ENCODE measurements around the gene CERT1. TPM values are rescaled to one million over a fixed set of nuclear protein-coding genes. Genes with fewer than 3 reads are reported as not detected.
"Not testable (repeated sequence)": the region's sequence is repeated elsewhere in the genome, so short reads cannot be mapped to it uniquely, and the experiment has no call there.

The CERT1 gene
- total RNA-seq, 1 experiment from 2014 or later = 17.6 TPM

GRCh38 chr5:75509956-75510355, 1.5 kb downstream of the CERT1 start:
- no TSS peak for BruUV-seq (replicated peaks)
- Histone ChIP-seq H3K4me3 (peak overlapping the region; percentile 83), H3K9me2 (ENCODE audit: insufficient read depth) (no peaks in the 10 kb centered on the region), H2AFZ (peak overlapping the region; percentile 97; the same call in 1 of the 2 replicates), H3K79me2 (ENCODE audit: low read depth) (peaks cover 76% of the 10 kb centered on the region), H3F3A (ENCODE audit: insufficient read depth, low read depth) (0 out of 2 replicates have a peak, but pooled peaks cover 1% of the 10 kb centered on the region), H3K36me3 (ENCODE audit: low read depth) (0 out of 2 replicates have a peak, but pooled peaks cover 3% of the 10 kb centered on the region), H3K4me2 (peak overlapping the region; percentile 75), H4K20me1 (ENCODE audit: insufficient read depth) (0 out of 2 replicates have a peak, but pooled peaks cover 2% of the 10 kb centered on the region), H3K27ac (no peak overlapping the region), H3K4me1 (replicated peaks; ENCODE audit: insufficient read depth) (peaks cover 22% of the 10 kb centered on the region), H3K27me3 (ENCODE audit: insufficient read depth, low read depth) (no peaks in the 10 kb centered on the region), H3K9me3 (ENCODE audit: insufficient read depth, low read depth) (no peaks in the 10 kb centered on the region)
- intact Hi-C loops (cut with micrococcal nuclease; ENCODE audit: unreplicated experiment) = loop anchor here (5.0 kb wide), 3 partner anchors 57 to 167 kb away; no protein-coding TSS in a partner anchor
- DNase-seq = no peak
- ChIA-PET CTCF (no interaction called here), POLR2A (ENCODE audit: unreplicated experiment) (interaction anchor here (0.6 to 0.7 kb wide), 3 partner anchors 39 to 184 kb away, joined by 4 to 6 read pairs (median 4); no protein-coding TSS in a partner anchor)
- no peak for TF ChIP-seq EZH2 (IDR thresholded peaks at IDR 0.05; ENCODE audit: low read depth)

- H3K4me2 ChIP-seq = peak overlapping the region; percentile 75
- no peak overlapping the region for H3K27ac ChIP-seq
- peaks cover 7% of the 10 kb centered on the region; the same call in 1 of the 2 replicates for H3K36me3 ChIP-seq (ENCODE audit: low read depth)
- no peaks in the 10 kb centered on the region for H3K27me3 ChIP-seq (ENCODE audit: insufficient read depth, low read depth)
- H3K79me2 ChIP-seq (ENCODE audit: low read depth) = peaks cover 76% of the 10 kb centered on the region
- ChIA-PET CTCF (interaction anchor here (0.6 kb wide), 1 partner anchor 86 kb away, joined by 3 read pairs; no protein-coding TSS in a partner anchor), POLR2A (ENCODE audit: unreplicated experiment) (interaction anchor here (0.6 to 0.7 kb wide), 2 partner anchors 144 to 183 kb away, joined by 4 to 6 read pairs; no protein-coding TSS in a partner anchor)
- H3K9me2 ChIP-seq (ENCODE audit: insufficient read depth) = no peaks in the 10 kb centered on the region
- BruUV-seq (replicated peaks) = no TSS peak
- TF ChIP-seq CTCF (conservative IDR thresholded peaks at IDR 0.05) (no peak), EZH2 (IDR thresholded peaks at IDR 0.05; ENCODE audit: low read depth) (no peak)
- intact Hi-C loops (cut with micrococcal nuclease; ENCODE audit: unreplicated experiment) = no loop called here
- H3K4me3 ChIP-seq = peak overlapping the region; percentile 83
- peaks cover 22% of the 10 kb centered on the region for H3K4me1 ChIP-seq (replicated peaks; ENCODE audit: insufficient read depth)
- H4K20me1 ChIP-seq (ENCODE audit: insufficient read depth) = 0 out of 2 replicates have a peak, but pooled peaks cover 2% of the 10 kb centered on the region
- H2AFZ ChIP-seq = no peak overlapping the region
- no peaks in the 10 kb centered on the region for H3K9me3 ChIP-seq (ENCODE audit: insufficient read depth, low read depth)
- 0 out of 2 replicates have a peak, but pooled peaks cover 3% of the 10 kb centered on the region for H3F3A ChIP-seq (ENCODE audit: insufficient read depth, low read depth)
- no peak for DNase-seq
Observed at GRCh38 chr5:75509546-75509945, 1.9 kb downstream of the CERT1 start.

GRCh38 chr5:75507841-75508240, 3.6 kb downstream of the CERT1 start:
- Histone ChIP-seq H3K79me2 (ENCODE audit: low read depth) (peaks cover 61% of the 10 kb centered on the region), H2AFZ (no peak overlapping the region), H3K9me2 (ENCODE audit: insufficient read depth) (no peaks in the 10 kb centered on the region), H3K27ac (no peak overlapping the region), H3K27me3 (ENCODE audit: insufficient read depth, low read depth) (no peaks in the 10 kb centered on the region), H3K4me1 (replicated peaks; ENCODE audit: insufficient read depth) (peaks cover 18% of the 10 kb centered on the region), H3F3A (ENCODE audit: insufficient read depth, low read depth) (peaks cover 3% of the 10 kb centered on the region; the same call in 1 of the 2 replicates), H4K20me1 (ENCODE audit: insufficient read depth) (peaks cover 6% of the 10 kb centered on the region; the same call in 1 of the 2 replicates), H3K4me2 (no peak overlapping the region), H3K9me3 (ENCODE audit: insufficient read depth, low read depth) (no peaks in the 10 kb centered on the region), H3K4me3 (no peak overlapping the region), H3K36me3 (ENCODE audit: low read depth) (peaks cover 7% of the 10 kb centered on the region; the same call in 1 of the 2 replicates)
- ChIA-PET POLR2A (ENCODE audit: unreplicated experiment) (no interaction called here), CTCF (no interaction called here)
- DNase-seq = no peak
- TF ChIP-seq CTCF (conservative IDR thresholded peaks at IDR 0.05) (no peak), EZH2 (IDR thresholded peaks at IDR 0.05; ENCODE audit: low read depth) (no peak)
- BruUV-seq (replicated peaks) = no TSS peak
- intact Hi-C loops (cut with micrococcal nuclease; ENCODE audit: unreplicated experiment) = no loop called here

GRCh38 chr5:75505112-75505511, 6.3 kb downstream of the CERT1 start:
- BruUV-seq (replicated peaks); H4K20me1 ChIP-seq (ENCODE audit: insufficient read depth); H3K4me3 ChIP-seq; H3K36me3 ChIP-seq (ENCODE audit: low read depth); POLR2A ChIA-PET (ENCODE audit: unreplicated experiment); DNase-seq; H3F3A ChIP-seq (ENCODE audit: insufficient read depth, low read depth); intact Hi-C loops (cut with micrococcal nuclease; ENCODE audit: unreplicated experiment); H3K9me3 ChIP-seq (ENCODE audit: insufficient read depth, low read depth); H3K27me3 ChIP-seq (ENCODE audit: insufficient read depth, low read depth); H3K4me2 ChIP-seq; H3K27ac ChIP-seq; H3K9me2 ChIP-seq (ENCODE audit: insufficient read depth); H2AFZ ChIP-seq; CTCF ChIA-PET: not testable (repeated sequence)
- peaks cover 12% of the 10 kb centered on the region for H3K4me1 ChIP-seq (replicated peaks; ENCODE audit: insufficient read depth)
- H3K79me2 ChIP-seq (ENCODE audit: low read depth) = peaks cover 43% of the 10 kb centered on the region

- DNase-seq; H3K36me3 ChIP-seq (ENCODE audit: low read depth); H3K4me1 ChIP-seq (replicated peaks; ENCODE audit: insufficient read depth); H3K4me3 ChIP-seq; H3K9me3 ChIP-seq (ENCODE audit: insufficient read depth, low read depth); H3K27ac ChIP-seq; H3F3A ChIP-seq (ENCODE audit: insufficient read depth, low read depth); intact Hi-C loops (cut with micrococcal nuclease; ENCODE audit: unreplicated experiment); H3K27me3 ChIP-seq (ENCODE audit: insufficient read depth, low read depth); BruUV-seq (replicated peaks); H2AFZ ChIP-seq; H3K4me2 ChIP-seq; H4K20me1 ChIP-seq (ENCODE audit: insufficient read depth); H3K79me2 ChIP-seq (ENCODE audit: low read depth); H3K9me2 ChIP-seq (ENCODE audit: insufficient read depth); CTCF ChIA-PET: not testable (repeated sequence)
- POLR2A ChIA-PET (ENCODE audit: unreplicated experiment) = interaction anchor here (0.6 kb wide), 1 partner anchor 49 kb away, joined by 5 read pairs; no protein-coding TSS in a partner anchor
Observed at GRCh38 chr5:75498875-75499274, 12.6 kb downstream of the CERT1 start.

Data from PC-9 (cell line).